Lung (tissue), 12 donors: ENCODE data around the gene NFAM1. TPM values are rescaled to one million over a fixed set of nuclear protein-coding genes. Genes with fewer than 3 reads are reported as not detected.
A peak's percentile ranks its signal among the peaks of the same experiment; 100 is the strongest.

Experiments
- ATAC-seq: fragments of 200-7000 bp; cut with Tn5 transposase; one replicate; pipeline ENCODE4 v1.9.1; 2020; ENCODE audit warnings: moderate number of reproducible peaks; ENCODE audit not compliant: insufficient read depth, low FRiP score
- DNase-seq, 3 donors: peaks; one replicate each; pipeline ENCODE4 v3.0.0-alpha.2; 2013 to 2017
- H3K27ac ChIP-seq, 2 donors: one replicate each; pipeline ENCODE4 v1.5.1; 2013; ENCODE audit warnings: mild to moderate bottlenecking in 2 of 2, moderate library complexity in 2 of 2, control low read depth in 1 of 2, inconsistent platforms in 1 of 2, low read depth in 1 of 2, low read length in 1 of 2
- H3K27me3 ChIP-seq, 3 donors: one replicate each; pipeline ENCODE4 v1.5.1; 2013; ENCODE audit warnings: low read length in 2 of 3; ENCODE audit not compliant: control insufficient read depth in 3 of 3, insufficient read depth in 3 of 3
- H3K36me3 ChIP-seq, 4 donors: one replicate each; pipeline ENCODE4 v1.5.1; 2013; ENCODE audit warnings: low read length in 4 of 4, mild to moderate bottlenecking in 1 of 4, moderate library complexity in 1 of 4; ENCODE audit not compliant: control insufficient read depth in 4 of 4, insufficient read depth in 4 of 4
- H3K4me1 ChIP-seq, 5 donors: one replicate each; pipeline ENCODE4 v1.5.1; 2013; ENCODE audit warnings: low read length in 5 of 5, mild to moderate bottlenecking in 2 of 5, moderate library complexity in 1 of 5; ENCODE audit not compliant: control insufficient read depth in 5 of 5, insufficient read depth in 5 of 5
- H3K4me3 ChIP-seq: one replicate; pipeline ENCODE4 v1.5.1; 2013; ENCODE audit warnings: mild to moderate bottlenecking, control low read depth, moderate library complexity
- H3K9ac ChIP-seq, 2 donors: one replicate each; pipeline ENCODE4 v1.5.1; 2013; ENCODE audit warnings: low read length in 2 of 2, control low read depth in 1 of 2; ENCODE audit not compliant: insufficient read depth in 1 of 2
- H3K9me3 ChIP-seq, 4 donors: one replicate each; pipeline ENCODE4 v1.5.1; 2013; ENCODE audit warnings: low read length in 3 of 4, mild to moderate bottlenecking in 1 of 4, moderate library complexity in 1 of 4; ENCODE audit not compliant: control insufficient read depth in 4 of 4, insufficient read depth in 3 of 4
- CTCF ChIP-seq: IDR thresholded peaks from 2 replicates; pipeline ENCODE4 v1.5.1; 2012; ENCODE audit warnings: mild to moderate bottlenecking; ENCODE audit errors: control extremely low read depth, extremely low read depth
- WGBS, 2 donors: extraction: QIAGEN DNeasy Blood & Tissue Kit; methylation state at CpG; one replicate each; pipeline ENCODE4 v1.1.7; 2013; 5-methylcytosine and 5-hydroxymethylcytosine counted together
- polyA plus RNA-seq, 2 donors: library from polyadenylated mRNA; stranded (reverse); fragments of 200-250 nt; gene quantifications; one replicate each; pipeline ENCODE4 v1.2.1, GENCODE V29; 2013
- total RNA-seq, 2 donors: library from RNA; depleted of rRNA in 1 of 2; stranded (reverse); fragments of >200 nt in 1 of 2; gene quantifications; one replicate each; pipeline ENCODE4 v1.2.1, GENCODE V29; 2014 to 2021
- donor health status: control.
- donor health status: control.
- donor health status: Bipolar disorder and iron deficiency.
- donor health status: healthy.
- donor health status: DM: yes; HTN: yes; CAD: no.

The NFAM1 gene
- total and polyA plus RNA-seq, 4 donors = 2.2 to 24.6 (median 9.0) TPM

- peaks cover 0 to 10% (median 9%) of the 10 kb centered on the region in 3 donors for H3K27me3 ChIP-seq
- no peak overlapping the region for H3K27ac ChIP-seq
- H3K4me3 ChIP-seq = no peak overlapping the region
- no peaks in the 10 kb centered on the region for H3K36me3 ChIP-seq
- no peak for ATAC-seq
- peak overlapping the region in 1 of 2 donors; percentile 50 for H3K9ac ChIP-seq
- H3K9me3 ChIP-seq = no peaks in the 10 kb centered on the region
- 31 to 43% methylated on average over 13 of the region's 13 CpGs for WGBS, 2 donors
- no peak for TF ChIP-seq CTCF
- peaks cover 0 to 40% (median 11%) of the 10 kb centered on the region in 5 donors for H3K4me1 ChIP-seq
- DNase-seq = peak; percentile 67 to 80 (median 76)
Measured at GRCh38 chr22:42364604-42365110, 67.5 kb downstream of the NFAM1 start.

GRCh38 chr22:42363892-42364291 lies 68.3 kb downstream of the NFAM1 start:
- peaks cover 0 to 10% (median 5%) of the 10 kb centered on the region in 3 donors for H3K27me3 ChIP-seq
- no peak for TF ChIP-seq CTCF
- ATAC-seq = no peak

GRCh38 chr22:42361523-42361922 lies 70.7 kb downstream of the NFAM1 start:
- no peak for ATAC-seq

More at GRCh38 chr22:42363892-42364291, 68.3 kb downstream of the NFAM1 start:
- Histone ChIP-seq H3K9ac (no peak overlapping the region), H3K4me1 (peaks cover 0 to 35% (median 8%) of the 10 kb centered on the region in 5 donors), H3K27ac (no peak overlapping the region), H3K9me3 (no peaks in the 10 kb centered on the region), H3K36me3 (no peaks in the 10 kb centered on the region), H3K4me3 (no peak overlapping the region)
- 88 to 94% methylated on average over 6 of the region's 6 CpGs for WGBS, 2 donors
- DNase-seq = no peak

More at GRCh38 chr22:42361523-42361922, 70.7 kb downstream of the NFAM1 start:
- Histone ChIP-seq H3K36me3 (no peaks in the 10 kb centered on the region), H3K4me3 (no peak overlapping the region), H3K27me3 (no peaks in the 10 kb centered on the region), H3K27ac (no peak overlapping the region), H3K9me3 (no peaks in the 10 kb centered on the region), H3K4me1 (peaks cover 0 to 22% (median 6%) of the 10 kb centered on the region in 5 donors), H3K9ac (no peak overlapping the region)
- 94 to 96% methylated on average over 10 of the region's 10 CpGs for WGBS, 2 donors
- DNase-seq = no peak
- no peak for TF ChIP-seq CTCF
